HepG2 (cell line): ENCODE data around the gene FXR2. TPM values are rescaled to one million over a fixed set of nuclear protein-coding genes. Genes with fewer than 3 reads are reported as not detected.

Experiments used
- ELK4 ChIP-seq: sonication (generic); formaldehyde crosslinking; IDR thresholded peaks from 2 replicates; pipeline ENCODE4 v1.9.0; 2021; ENCODE audit warnings: missing genetic modification reagents, borderline replicate concordance
- GTF2F1 ChIP-seq: fragments of 150-350 bp; IDR thresholded peaks from 2 replicates; pipeline ENCODE4 v1.6.1; 2014; ENCODE audit warnings: low read length
- HDAC2 ChIP-seq: sonication (generic); formaldehyde crosslinking; IDR thresholded peaks from 2 replicates; pipeline ENCODE4 v1.4.0; 2020; ENCODE audit warnings: missing genetic modification reagents
- KLF6 ChIP-seq: IDR thresholded peaks from 2 replicates; pipeline ENCODE4 v1.8.0; 2016; ENCODE audit warnings: missing biosample characterization, missing genetic modification reagents
- POLR2AphosphoS5 ChIP-seq: IDR thresholded peaks from 2 replicates; pipeline ENCODE4 v1.6.1; 2012; ENCODE audit warnings: low read depth, low read length
- SOX6 ChIP-seq, 2 experiments: fragments of 450-650 bp in 1 of 2; sonication (generic) in 1 of 2; formaldehyde crosslinking in 1 of 2; IDR thresholded peaks; 2 replicates each; pipeline versions ENCODE4 v1.4.0 to v1.6.1; 2017 to 2020; ENCODE audit warnings: antibody characterized with exemption in 1 of 2, mild to moderate bottlenecking in 1 of 2, missing genetic modification reagents in 1 of 2
- SP1 ChIP-seq, 2 experiments: fragments of 450-650 bp in 1 of 2; sonication (generic) in 1 of 2; formaldehyde crosslinking in 1 of 2; IDR thresholded peaks; 2 replicates each; pipeline versions ENCODE4 v1.4.0 to v1.6.1; 2016 to 2020; ENCODE audit warnings: missing genetic modification reagents in 1 of 2
- TBX2 ChIP-seq: sonication (generic); formaldehyde crosslinking; IDR thresholded peaks from 2 replicates; pipeline ENCODE4 v1.5.0; 2020; ENCODE audit warnings: missing genetic modification reagents, mild to moderate bottlenecking, borderline replicate concordance
- TFDP2 ChIP-seq: sonication (generic); formaldehyde crosslinking; IDR thresholded peaks from 2 replicates; pipeline ENCODE4 v1.4.0; 2020; ENCODE audit warnings: missing genetic modification reagents
- ZBTB3 ChIP-seq: sonication (generic); formaldehyde crosslinking; IDR thresholded peaks from 2 replicates; pipeline ENCODE4 v1.4.0; 2020; ENCODE audit warnings: low read depth, mild to moderate bottlenecking, moderate library complexity, missing genetic modification reagents, borderline replicate concordance
- ZNF605 ChIP-seq: sonication (generic); formaldehyde crosslinking; IDR thresholded peaks from 2 replicates; pipeline ENCODE4 v1.8.0; 2022; ENCODE audit warnings: mild to moderate bottlenecking, missing genetic modification reagents
- ZNF670 ChIP-seq: sonication (generic); formaldehyde crosslinking; IDR thresholded peaks from 2 replicates; pipeline ENCODE4 v1.8.0; 2022; ENCODE audit warnings: mild to moderate bottlenecking, missing genetic modification reagents, borderline replicate concordance
- ZUFSP ChIP-seq: sonication (generic); formaldehyde crosslinking; IDR thresholded peaks from 2 replicates; pipeline ENCODE4 v1.9.0; 2021; ENCODE audit warnings: missing genetic modification reagents, mild to moderate bottlenecking, borderline replicate concordance
- polyA plus RNA-seq, 8 experiments: library from polyadenylated mRNA; depleted of rRNA in 3 of 8; stranded (reverse) in 7 of 8; unstranded in 1 of 8; fragments of >200 nt; fragmentation: Illumina TruSeq in 4 of 8; extraction: Trizol in 4 of 8; gene quantifications; 2 replicates each; pipeline versions ENCODE4 v1.2.1 to v1.2.3, GENCODE V29; 2011 to 2016; ENCODE audit warnings: low read depth in 4 of 8, missing spikeins in 1 of 8, mixed read lengths in 1 of 8; ENCODE audit not compliant: insufficient read depth in 1 of 8
- total RNA-seq, 5 experiments: library from RNA; depleted of rRNA; stranded (reverse); fragments of >200 nt; fragmentation: Illumina TruSeq; extraction: Trizol; gene quantifications; 2 replicates each; pipeline ENCODE4 v1.2.3, GENCODE V29; 2016; ENCODE audit warnings: low read depth in 1 of 5
- TF ChIP-seq, protein P1 (sequence below): sonication (generic); formaldehyde crosslinking; IDR thresholded peaks from 2 replicates; pipeline ENCODE4 v1.5.1; 2020; ENCODE audit warnings: mild to moderate bottlenecking, missing genetic modification reagents, moderate library complexity
- TF ChIP-seq, protein P2 (sequence below): IDR thresholded peaks from 2 replicates; pipeline ENCODE4 v1.6.1; 2016; ENCODE audit warnings: missing biosample characterization, missing genetic modification reagents, low read depth
- TF ChIP-seq, protein P3 (sequence below): IDR thresholded peaks from 2 replicates; pipeline ENCODE4 v1.6.1; 2016; ENCODE audit warnings: mild to moderate bottlenecking

Gene FXR2
- total and polyA plus RNA-seq, 2 of the 13 experiments (the other 11 are each of a cell fraction or from before 2014, with no cell fraction given), result 20.9 to 24.4 TPM

- TF ChIP-seq ZNF670, result no peak
- TF ChIP-seq SOX6 (IDR thresholded peaks at IDR 0.05), result no peak
- peak; percentile 41 for TF ChIP-seq SOX6 (CRISPR knock-in tag; IDR thresholded peaks at IDR 0.05)
- TF ChIP-seq ELK4 (CRISPR knock-in tag), result no peak
- peak; percentile 75; the same call in 1 of the 2 replicates for TF ChIP-seq ZNF605 (CRISPR knock-in tag)
- TF ChIP-seq SP1 (IDR thresholded peaks at IDR 0.05), result no peak
- TF ChIP-seq SP1 (CRISPR knock-in tag; IDR thresholded peaks at IDR 0.05), result peak; percentile 31; the same call in 1 of the 2 replicates
- 0 out of 2 replicates have a peak, but pooled peaks have one; percentile 55 for TF ChIP-seq ZBTB3 (CRISPR knock-in tag)
- TF ChIP-seq TBX2 (CRISPR knock-in tag), result no peak; the same call in 1 of the 2 replicates
- TF ChIP-seq, protein P1, sequence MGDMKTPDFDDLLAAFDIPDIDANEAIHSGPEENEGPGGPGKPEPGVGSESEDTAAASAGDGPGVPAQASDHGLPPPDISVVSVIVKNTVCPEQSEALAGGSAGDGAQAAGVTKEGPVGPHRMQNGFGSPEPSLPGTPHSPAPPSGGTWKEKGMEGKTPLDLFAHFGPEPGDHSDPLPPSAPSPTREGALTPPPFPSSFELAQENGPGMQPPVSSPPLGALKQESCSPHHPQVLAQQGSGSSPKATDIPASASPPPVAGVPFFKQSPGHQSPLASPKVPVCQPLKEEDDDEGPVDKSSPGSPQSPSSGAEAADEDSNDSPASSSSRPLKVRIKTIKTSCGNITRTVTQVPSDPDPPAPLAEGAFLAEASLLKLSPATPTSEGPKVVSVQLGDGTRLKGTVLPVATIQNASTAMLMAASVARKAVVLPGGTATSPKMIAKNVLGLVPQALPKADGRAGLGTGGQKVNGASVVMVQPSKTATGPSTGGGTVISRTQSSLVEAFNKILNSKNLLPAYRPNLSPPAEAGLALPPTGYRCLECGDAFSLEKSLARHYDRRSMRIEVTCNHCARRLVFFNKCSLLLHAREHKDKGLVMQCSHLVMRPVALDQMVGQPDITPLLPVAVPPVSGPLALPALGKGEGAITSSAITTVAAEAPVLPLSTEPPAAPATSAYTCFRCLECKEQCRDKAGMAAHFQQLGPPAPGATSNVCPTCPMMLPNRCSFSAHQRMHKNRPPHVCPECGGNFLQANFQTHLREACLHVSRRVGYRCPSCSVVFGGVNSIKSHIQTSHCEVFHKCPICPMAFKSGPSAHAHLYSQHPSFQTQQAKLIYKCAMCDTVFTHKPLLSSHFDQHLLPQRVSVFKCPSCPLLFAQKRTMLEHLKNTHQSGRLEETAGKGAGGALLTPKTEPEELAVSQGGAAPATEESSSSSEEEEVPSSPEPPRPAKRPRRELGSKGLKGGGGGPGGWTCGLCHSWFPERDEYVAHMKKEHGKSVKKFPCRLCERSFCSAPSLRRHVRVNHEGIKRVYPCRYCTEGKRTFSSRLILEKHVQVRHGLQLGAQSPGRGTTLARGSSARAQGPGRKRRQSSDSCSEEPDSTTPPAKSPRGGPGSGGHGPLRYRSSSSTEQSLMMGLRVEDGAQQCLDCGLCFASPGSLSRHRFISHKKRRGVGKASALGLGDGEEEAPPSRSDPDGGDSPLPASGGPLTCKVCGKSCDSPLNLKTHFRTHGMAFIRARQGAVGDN (CRISPR knock-in tag), result peak; percentile 86
- no peak for TF ChIP-seq GTF2F1
- TF ChIP-seq HDAC2 (CRISPR knock-in tag), result peak; percentile 32; the same call in 1 of the 2 replicates
- TF ChIP-seq, protein P2, sequence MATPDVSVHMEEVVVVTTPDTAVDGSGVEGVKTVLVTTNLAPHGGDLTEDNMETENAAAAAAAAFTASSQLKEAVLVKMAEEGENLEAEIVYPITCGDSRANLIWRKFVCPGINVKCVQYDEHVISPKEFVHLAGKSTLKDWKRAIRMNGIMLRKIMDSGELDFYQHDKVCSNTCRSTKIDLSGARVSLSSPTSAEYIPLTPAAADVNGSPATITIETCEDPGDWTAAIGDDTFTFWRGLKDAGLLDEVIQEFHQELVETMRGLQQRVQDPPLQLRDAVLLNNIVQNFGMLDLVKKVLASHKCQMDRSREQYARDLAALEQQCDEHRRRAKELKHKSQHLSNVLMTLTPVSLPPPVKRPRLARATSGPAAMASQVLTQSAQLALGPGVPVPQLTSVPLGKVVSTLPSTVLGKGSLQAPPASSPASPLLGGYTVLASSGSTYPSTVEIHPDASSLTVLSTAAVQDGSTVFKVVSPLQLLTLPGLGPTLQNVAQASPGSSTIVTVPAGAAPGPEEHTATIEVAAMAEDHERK, result no peak
- peak; percentile 33; the same call in 1 of the 2 replicates for TF ChIP-seq KLF6 (CRISPR knock-in tag)
- TF ChIP-seq TFDP2 (CRISPR knock-in tag), result 0 out of 2 replicates have a peak, but pooled peaks have one; percentile 32
- TF ChIP-seq ZUFSP (CRISPR knock-in tag), result no peak
- TF ChIP-seq, protein P3, sequence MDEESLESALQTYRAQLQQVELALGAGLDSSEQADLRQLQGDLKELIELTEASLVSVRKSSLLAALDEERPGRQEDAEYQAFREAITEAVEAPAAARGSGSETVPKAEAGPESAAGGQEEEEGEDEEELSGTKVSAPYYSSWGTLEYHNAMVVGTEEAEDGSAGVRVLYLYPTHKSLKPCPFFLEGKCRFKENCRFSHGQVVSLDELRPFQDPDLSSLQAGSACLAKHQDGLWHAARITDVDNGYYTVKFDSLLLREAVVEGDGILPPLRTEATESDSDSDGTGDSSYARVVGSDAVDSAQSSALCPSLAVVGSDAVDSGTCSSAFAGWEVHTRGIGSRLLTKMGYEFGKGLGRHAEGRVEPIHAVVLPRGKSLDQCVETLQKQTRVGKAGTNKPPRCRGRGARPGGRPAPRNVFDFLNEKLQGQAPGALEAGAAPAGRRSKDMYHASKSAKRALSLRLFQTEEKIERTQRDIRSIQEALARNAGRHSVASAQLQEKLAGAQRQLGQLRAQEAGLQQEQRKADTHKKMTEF, result peak; percentile 41; the same call in 1 of the 2 replicates
- TF ChIP-seq POLR2AphosphoS5, result peak; percentile 65
Observed at GRCh38 chr17:7557775-7558543, 56.7 kb downstream of the FXR2 start (continued).
